ENCODE results near the gene ANKEF1. TPM values are rescaled to one million over a fixed set of nuclear protein-coding genes. Genes with fewer than 3 reads are reported as not detected.
A peak's percentile ranks its signal among the peaks of the same experiment; 100 is the strongest.

ANKEF1 gene
- total RNA-seq, 1 experiment from 2014 or later = 0.79 TPM

DNA sequence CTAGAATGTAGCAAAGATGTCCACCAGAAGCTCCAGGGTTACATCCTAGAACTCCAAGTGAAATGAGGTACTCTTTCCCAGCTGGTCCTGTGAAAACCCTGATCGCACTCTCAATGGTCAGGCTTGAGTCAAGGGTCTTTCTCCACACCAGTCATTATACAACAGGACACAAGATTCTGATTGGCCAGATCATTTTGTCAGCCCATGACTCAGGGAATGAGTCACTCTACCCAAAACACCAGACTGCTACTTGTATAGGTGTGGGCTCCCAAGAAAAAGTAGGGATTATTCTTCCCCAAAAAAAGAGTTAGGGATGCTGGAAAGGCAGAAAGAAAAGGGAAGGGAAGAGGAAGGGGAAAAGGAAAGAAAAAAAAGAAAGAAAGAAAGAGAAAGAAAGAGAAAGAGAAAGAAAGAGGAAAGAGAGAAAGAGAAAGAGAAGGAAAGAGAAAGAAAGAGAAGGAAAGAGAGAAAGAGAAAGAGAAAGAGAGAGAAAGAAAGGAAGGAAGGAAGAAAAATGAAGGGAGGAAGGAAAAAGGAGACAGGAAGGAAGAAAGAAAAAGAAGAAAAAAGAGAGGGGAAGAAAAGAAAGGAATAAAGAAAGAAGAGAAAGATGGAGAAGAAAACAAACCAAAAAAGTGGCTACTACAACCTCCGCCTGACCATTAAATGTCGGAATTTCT is 30.5 kb downstream of the ANKEF1 start:
- H3K27me3 ChIP-seq = peaks cover 13% of the 10 kb centered on the region
- no peaks in the 10 kb centered on the region for H3K9me3 ChIP-seq
- no peaks in the 10 kb centered on the region for H3K36me3 ChIP-seq
- H3K4me3 ChIP-seq = no peak overlapping the region
- no peak for DNase-seq

DNA sequence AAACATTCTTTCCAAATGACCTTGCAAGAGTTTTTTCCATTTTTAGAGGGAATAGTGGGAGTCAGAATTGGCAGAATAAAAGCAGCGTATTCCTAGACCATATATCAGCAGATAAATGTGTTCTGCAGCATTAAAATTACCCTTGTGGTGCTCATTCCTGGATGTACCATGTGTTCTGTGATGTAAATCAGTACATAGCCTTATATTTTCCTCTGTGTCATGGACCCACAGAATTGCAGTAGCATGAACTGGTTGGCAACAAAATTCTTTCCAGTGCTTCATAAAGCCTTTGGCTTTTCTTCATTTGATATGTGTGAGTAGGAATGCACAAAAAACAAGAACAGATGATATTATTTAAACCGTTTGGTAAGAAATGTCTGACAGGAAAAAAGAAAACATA is 32.5 kb downstream of the ANKEF1 start:
- no peak for DNase-seq
- Histone ChIP-seq H3K36me3 (no peaks in the 10 kb centered on the region), H3K9me3 (no peaks in the 10 kb centered on the region), H3K27me3 (peaks cover 9% of the 10 kb centered on the region), H3K4me3 (no peak overlapping the region)

DNA sequence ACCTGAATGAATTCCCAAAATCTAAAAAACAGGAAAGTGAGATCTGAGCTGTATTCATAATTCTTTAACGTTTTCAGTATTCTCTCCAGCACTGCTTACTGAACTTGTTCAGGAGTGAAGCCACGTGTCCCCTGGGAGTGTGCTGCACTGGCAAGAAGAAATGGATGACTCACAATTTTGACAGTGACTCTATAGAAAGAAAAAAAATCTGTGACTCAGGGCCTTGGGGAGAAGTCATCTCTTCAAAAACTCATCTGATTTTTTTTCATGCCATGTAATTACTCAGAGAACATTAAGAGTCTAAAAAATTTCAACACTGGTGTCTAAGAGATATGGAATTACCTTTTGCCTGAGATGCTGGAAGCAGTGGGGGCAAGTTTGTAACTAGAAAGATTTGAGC is 39.7 kb downstream of the ANKEF1 start:
- DNase-seq = peak; percentile 80
- Histone ChIP-seq H3K36me3 (no peaks in the 10 kb centered on the region), H3K4me3 (no peak overlapping the region), H3K27me3 (no peaks in the 10 kb centered on the region), H3K9me3 (no peaks in the 10 kb centered on the region)

DNA sequence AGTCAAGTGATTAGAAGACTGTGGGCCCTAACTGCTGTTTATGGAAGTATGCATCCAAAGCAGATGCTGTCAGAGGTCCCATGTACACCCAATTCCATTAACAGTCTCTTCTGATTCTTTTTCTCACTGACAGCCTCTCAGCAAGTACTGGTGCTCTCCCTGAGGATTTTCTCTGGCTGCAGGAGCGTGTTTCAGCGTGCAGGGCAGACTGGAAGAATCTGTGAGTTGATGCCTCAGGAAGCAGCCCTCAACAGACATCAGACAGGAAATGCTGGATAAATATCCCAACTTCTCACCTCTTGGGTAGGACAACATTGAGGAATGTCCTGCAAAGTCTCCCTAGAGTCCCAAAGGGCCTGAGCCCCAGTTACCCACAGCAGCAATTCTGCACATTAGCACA is 40.8 kb downstream of the ANKEF1 start:
- Histone ChIP-seq H3K27me3 (no peaks in the 10 kb centered on the region), H3K4me3 (no peak overlapping the region), H3K36me3 (no peaks in the 10 kb centered on the region), H3K9me3 (no peaks in the 10 kb centered on the region)
- no peak for DNase-seq

DNA sequence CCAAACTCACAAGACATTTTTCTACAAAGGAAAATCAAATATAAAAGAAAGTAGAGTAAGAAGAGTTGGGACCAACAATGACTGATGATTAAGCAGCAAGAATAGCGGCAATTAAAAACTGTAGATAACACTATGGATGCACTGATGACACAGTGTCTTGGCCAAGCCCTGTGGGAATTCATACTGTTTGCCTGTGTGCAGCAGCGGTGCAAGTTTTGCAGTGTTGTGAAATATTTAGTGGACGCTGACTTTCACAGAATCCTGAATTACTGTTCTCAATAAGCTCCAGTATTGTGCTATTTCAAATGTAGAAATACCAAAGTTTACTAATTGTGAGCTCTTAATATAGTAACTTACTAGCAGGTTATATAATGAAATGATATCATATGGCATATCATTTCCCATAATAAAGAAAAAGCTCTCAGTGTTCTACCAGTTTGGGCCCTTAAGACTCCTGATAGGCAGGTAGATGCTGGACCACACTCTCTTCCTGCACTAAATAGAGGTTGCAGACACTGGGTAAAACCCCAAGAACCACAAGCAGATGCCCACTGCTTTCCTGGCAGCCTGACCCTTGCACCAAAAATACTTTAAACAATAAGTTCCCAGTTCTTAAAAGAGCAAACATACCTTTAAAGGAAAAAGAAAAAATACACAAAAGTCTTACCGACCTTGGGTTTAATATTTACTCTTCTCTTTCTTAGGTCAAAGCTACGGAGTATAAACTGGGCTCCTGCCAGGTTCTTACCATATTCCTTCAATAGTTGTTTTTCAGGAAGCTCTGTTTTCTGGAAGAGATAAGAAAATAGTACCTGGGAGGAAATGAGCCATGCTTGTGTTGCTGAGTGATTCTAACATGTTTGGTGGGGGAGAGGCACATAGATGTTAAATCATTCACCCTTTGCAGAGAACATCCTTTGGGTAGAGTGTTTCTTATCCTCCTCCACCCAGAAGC is 41.6 kb downstream of the ANKEF1 start:
- H3K27me3 ChIP-seq = no peaks in the 10 kb centered on the region
- H3K9me3 ChIP-seq = no peaks in the 10 kb centered on the region
- DNase-seq = no peak
- H3K4me3 ChIP-seq = no peak overlapping the region
- no peaks in the 10 kb centered on the region for H3K36me3 ChIP-seq

DNA sequence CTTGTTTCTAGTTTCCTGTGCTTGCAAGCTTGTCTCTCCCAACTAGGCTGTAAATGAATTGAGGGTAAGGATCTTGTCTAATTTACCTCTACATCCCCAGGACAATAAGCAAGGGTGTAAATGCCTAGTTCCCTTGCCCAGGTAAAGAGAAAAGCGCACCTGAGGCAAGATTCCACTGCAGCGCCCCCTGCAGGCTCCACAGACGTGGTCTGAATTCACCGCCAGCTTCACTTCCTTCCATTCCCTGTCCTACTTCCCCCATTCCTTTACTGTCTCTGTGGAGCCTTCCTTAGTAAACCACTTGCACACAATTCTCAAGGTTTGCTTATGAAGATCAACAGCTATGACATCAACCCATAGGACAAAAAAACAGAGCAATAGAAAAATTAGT is 42.3 kb downstream of the ANKEF1 start:
- H3K27me3 ChIP-seq = no peaks in the 10 kb centered on the region
- DNase-seq = no peak
- no peak overlapping the region for H3K4me3 ChIP-seq
- no peaks in the 10 kb centered on the region for H3K36me3 ChIP-seq
- no peaks in the 10 kb centered on the region for H3K9me3 ChIP-seq

DNA sequence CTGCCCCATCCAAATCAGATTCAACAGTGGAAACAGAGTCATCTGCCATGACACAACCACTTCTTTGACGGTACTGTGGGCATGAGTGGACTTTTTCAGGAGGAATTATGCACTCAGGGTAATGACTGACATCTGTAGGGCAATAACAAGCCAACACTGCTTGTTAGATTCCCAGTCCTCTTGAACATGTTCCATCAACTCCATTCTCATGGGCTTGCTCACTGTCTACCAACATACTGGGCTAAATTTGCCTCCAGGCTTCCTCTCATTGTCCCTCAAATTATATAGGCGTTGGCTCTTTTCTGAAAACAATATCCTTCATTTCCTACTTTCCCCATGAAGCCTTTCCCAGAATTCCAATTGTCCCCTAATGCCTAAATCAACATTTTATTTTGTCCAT is 43.1 kb downstream of the ANKEF1 start:
- H3K9me3 ChIP-seq = no peaks in the 10 kb centered on the region
- H3K4me3 ChIP-seq = no peak overlapping the region
- no peaks in the 10 kb centered on the region for H3K27me3 ChIP-seq
- DNase-seq = no peak
- H3K36me3 ChIP-seq = no peaks in the 10 kb centered on the region

DNA sequence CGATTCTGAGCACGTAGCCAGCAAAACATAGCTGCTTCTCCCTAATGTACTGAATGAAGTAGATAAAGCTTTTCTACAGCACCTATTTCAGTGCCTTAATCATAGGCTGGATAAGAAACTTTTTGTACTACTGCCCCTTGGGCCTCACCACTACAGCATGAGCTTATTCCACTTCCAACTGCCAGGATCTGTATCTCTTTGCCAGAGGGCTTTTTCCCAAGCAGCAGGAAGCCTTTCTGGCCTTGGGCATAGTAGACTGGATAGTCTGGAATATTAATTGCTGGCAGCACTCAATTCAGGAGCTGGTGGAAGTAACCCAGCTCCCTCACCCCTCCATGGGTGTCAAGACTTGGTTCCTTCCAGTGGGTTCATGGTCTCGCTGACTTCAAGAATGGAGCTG is 43.6 kb downstream of the ANKEF1 start:
- no peak overlapping the region for H3K4me3 ChIP-seq
- DNase-seq = no peak
- H3K9me3 ChIP-seq = no peaks in the 10 kb centered on the region
- H3K27me3 ChIP-seq = no peaks in the 10 kb centered on the region
- H3K36me3 ChIP-seq = no peaks in the 10 kb centered on the region

DNA sequence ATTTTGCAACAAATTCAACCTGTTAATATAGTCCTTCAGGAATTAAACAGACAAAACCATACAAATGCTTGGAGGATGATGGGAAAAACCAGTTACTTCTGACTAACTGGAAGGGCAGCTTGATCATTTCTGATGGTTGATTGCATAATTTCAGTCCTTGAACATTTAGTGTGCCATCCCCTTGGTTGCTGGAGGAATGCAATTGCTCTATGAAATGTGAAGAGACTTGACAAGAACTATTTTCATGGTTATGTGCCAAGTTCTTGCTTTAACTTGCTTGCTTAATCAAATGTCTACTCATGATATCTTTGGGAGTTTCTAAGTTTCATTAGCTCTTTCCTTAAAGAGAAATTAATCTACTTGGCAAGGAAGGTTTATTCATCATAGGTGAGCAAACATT is 45.2 kb downstream of the ANKEF1 start:
- H3K4me3 ChIP-seq = no peak overlapping the region
- H3K36me3 ChIP-seq = no peaks in the 10 kb centered on the region
- no peaks in the 10 kb centered on the region for H3K9me3 ChIP-seq
- DNase-seq = no peak
- no peaks in the 10 kb centered on the region for H3K27me3 ChIP-seq

DNA sequence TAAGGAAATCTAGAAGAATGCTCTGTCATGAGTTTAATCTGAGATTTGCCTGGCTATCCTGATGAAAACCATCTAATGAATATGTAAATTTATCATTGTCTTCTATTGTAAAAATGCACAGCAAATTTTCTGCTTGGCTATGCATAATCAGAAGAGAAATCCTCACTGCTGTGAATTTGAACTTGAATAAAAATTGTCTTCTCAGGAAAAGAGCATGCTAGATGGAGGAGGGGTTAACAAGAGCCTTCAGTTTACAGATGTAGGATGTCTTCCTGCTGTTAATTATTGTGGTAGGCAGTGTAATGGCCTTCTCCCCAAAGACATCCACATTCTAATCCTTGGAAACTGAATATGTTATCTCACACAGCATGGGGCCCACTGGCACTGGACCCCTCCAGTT is 45.8 kb downstream of the ANKEF1 start:
- H3K9me3 ChIP-seq = no peaks in the 10 kb centered on the region
- no peak overlapping the region for H3K4me3 ChIP-seq

DNA sequence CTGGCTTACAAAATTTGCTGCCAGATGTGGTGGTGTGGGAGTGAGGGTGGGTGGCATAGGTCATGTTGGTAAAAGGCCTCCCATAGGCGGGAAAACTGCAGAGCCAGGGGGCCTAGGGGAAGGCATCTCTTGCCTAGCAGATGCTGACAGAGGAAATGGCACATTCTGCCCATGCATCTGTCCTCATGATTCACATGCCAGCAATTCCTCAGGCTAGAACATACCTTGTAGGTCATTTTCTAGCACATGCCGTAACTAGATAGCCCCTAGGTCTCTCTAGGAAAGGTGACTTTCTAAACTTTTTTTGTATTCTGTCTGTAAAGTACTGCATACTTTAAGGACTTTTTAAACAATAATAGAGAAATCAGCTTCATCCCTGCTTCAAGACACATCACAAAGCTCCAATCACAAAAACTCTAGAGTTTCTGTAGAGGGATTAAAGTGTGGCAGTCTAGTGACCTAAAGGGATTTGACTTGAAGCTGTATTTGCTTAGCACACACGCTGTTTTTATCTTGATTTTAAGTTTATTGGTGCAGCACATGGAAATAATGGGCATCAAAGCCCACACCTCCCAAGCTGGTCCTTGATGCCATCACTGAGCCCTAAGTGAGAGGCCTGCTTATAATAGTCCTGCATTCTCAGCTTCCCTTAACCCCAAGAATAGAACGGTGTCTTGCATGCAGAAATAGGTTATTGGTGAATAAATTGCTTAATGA is 55.2 kb downstream of the ANKEF1 start:
- no peaks in the 10 kb centered on the region for H3K27me3 ChIP-seq
- H3K9me3 ChIP-seq = no peaks in the 10 kb centered on the region
- no peaks in the 10 kb centered on the region for H3K36me3 ChIP-seq
- no peak for DNase-seq
- no peak overlapping the region for H3K4me3 ChIP-seq

More for the DNA sequence above, 45.8 kb downstream of the ANKEF1 start:
- no peak for DNase-seq
- Histone ChIP-seq H3K27me3 (no peaks in the 10 kb centered on the region), H3K36me3 (no peaks in the 10 kb centered on the region)

DNA sequence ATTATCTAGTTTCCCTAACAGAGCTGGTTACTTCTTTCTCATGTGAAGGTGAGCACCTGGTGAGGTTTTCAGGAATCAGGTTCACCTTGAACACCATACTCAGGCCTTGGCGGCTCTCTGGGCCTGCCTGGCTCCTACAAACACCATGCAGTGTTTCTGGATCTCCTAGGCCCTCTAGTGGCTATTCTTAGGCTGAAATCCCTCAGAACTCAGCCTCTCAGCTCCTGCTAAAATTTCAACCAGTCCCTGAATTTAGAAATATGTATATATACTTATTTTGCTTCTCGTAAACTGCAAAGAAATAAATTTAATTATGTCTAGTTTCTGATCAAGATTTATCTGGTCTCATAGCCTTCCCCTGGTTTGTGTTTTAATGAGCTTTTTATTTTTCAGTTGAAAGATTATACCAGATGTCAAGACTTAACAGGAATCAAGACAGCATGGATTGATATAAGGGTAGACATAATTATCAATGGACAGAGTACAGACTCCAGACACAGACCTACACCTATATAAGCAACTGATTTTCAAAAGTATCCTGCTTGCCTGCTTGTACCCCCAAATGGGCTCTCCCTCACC is 55.9 kb downstream of the ANKEF1 start:
- peak; percentile 18 for DNase-seq
- H3K9me3 ChIP-seq = no peaks in the 10 kb centered on the region
- H3K4me3 ChIP-seq = no peak overlapping the region
- no peaks in the 10 kb centered on the region for H3K27me3 ChIP-seq
- no peaks in the 10 kb centered on the region for H3K36me3 ChIP-seq

DNA sequence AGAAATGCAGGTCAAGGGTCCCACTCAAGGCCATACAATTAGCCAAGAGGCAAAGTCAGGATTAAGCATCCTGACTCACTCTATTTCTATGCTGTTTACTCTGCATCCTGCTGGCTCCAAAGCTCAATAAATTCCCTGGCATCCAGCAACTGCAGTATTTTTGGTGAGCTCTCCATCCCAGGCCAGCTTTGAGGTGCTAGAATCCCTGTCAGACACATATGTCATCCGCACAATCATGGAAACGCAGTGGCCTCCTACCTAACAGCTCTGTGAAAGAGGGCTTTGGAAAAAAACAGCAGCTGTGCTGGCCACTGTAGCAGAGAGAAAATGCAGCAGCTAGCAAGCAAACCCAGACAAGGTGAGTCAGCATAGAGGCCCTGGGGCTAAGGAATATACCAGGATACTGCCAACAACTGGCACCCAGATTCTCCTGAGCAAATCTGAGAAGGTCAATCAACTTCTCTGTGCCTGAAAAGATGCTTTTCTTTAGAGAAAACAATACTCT is 58.4 kb downstream of the ANKEF1 start:
- no peaks in the 10 kb centered on the region for H3K36me3 ChIP-seq
- peak; percentile 89 for DNase-seq
- no peaks in the 10 kb centered on the region for H3K27me3 ChIP-seq
- H3K9me3 ChIP-seq = no peaks in the 10 kb centered on the region; the same call in 1 of the 2 replicates
- H3K4me3 ChIP-seq = no peak overlapping the region

DNA sequence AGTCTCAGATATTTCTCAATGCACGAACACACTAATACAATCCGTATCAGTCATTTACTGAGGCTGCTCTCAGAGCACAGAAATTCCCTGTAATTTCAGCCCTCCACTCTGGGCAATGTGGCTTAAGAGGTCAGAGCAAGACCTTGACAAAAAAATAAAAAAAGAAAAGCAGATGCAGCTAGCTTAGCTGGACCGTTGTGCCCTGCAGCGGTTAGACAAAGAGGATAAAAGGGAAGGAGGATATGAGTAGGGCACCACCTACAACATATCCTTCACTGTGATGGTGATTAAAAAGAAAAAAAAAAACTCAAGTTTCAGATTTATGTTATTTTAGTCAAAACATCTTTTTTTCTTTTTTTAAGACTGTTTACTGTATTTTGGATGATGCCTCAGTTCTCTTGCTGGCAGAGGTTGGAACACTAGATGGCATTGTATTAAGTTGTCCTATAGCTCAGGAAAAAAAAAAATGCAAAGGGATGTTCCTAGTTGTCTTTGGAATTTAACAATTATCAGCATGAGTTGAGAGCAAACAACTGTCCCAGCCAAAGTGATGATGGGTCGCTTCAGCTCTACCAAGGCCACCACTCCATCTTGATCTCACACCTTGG is 59.9 kb downstream of the ANKEF1 start:
- no peaks in the 10 kb centered on the region for H3K36me3 ChIP-seq
- H3K27me3 ChIP-seq = no peaks in the 10 kb centered on the region
- no peak for DNase-seq
- no peak overlapping the region for H3K4me3 ChIP-seq
- H3K9me3 ChIP-seq = no peaks in the 10 kb centered on the region; the same call in 1 of the 2 replicates

DNA sequence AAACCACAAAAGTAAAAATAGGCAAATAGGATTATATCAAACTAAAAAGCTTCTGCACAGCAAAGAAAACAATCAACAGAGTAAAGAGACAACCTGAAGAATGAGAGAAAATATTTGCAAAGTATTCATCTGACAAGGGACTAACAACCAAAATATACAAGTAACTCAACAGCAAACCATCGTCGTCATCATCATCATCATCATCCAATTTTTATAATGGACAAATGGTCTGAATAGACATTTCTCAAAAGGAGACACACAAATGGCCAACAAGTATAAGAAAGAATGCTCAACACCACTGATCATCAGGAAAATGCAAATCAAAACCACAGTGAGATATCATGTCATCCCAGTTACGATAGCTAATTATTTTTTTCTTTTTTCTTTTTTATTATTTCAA is 62.0 kb downstream of the ANKEF1 start:
- DNase-seq = no peak
- no peak overlapping the region for H3K4me3 ChIP-seq
- H3K27me3 ChIP-seq = no peaks in the 10 kb centered on the region

DNA sequence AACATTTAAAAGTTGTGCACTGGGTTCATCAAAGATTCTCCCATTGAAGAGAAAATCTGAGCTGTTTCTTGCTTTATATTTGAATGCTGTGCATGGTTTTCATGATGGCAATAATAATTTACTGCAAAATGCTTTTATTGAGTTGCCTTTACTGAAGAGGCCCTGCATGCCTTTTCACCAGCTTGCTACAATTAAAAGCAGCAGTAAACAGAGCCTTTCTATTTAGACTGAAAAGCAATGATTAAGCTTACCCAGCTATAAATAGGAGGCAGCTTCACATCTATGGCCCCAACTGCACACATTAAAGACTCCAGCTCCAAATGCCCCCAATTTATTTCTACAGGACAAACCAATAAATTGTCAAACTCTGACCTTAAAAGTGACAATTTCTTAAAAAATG is 70.3 kb downstream of the ANKEF1 start:
- no peaks in the 10 kb centered on the region for H3K27me3 ChIP-seq
- DNase-seq = no peak
- no peaks in the 10 kb centered on the region for H3K36me3 ChIP-seq
- peaks cover 4% of the 10 kb centered on the region; the same call in 1 of the 2 replicates for H3K9me3 ChIP-seq
- H3K4me3 ChIP-seq = no peak overlapping the region

More for the DNA sequence above, 62.0 kb downstream of the ANKEF1 start:
- Histone ChIP-seq H3K9me3 (no peaks in the 10 kb centered on the region; the same call in 1 of the 2 replicates), H3K36me3 (no peaks in the 10 kb centered on the region)

Data from MG63 (cell line).